Activated T-cell treated with anti-CD3 and anti-CD28 coated beads, Interleukin-2, amount 50 U/mL, for 72 hours (primary cell): ENCODE data around the gene PTGFRN. TPM values are rescaled to one million over a fixed set of nuclear protein-coding genes. Genes with fewer than 3 reads are reported as not detected.
"Not testable (repeated sequence)": the region's sequence is repeated elsewhere in the genome, so short reads cannot be mapped to it uniquely, and the experiment has no call there.

ENCODE experiments used
- ATAC-seq, 2 donors: fragments of 150-1000 bp; cut with Tn5 transposase; replicated peaks in 1 of 2; 2 replicates each; pipeline ENCODE4 v1.10.0; 2021; ENCODE audit warnings: moderate library complexity in 2 of 2, mild to moderate bottlenecking in 1 of 2
- DNase-seq, 2 donors: peaks; one replicate each; pipeline ENCODE4 v3.0.0; 2021 to 2022; ENCODE audit warnings: mixed read lengths in 1 of 2
- H3K27ac Mint-ChIP-seq: one replicate; pipeline ENCODE4 v1.8.0; 2022; ENCODE audit warnings: mild to moderate bottlenecking, moderate library complexity, mixed read lengths
- H3K27me3 Mint-ChIP-seq: one replicate; pipeline ENCODE4 v1.8.0; 2022; ENCODE audit warnings: low read depth, mixed read lengths
- H3K36me3 Mint-ChIP-seq, 2 donors: one replicate each; pipeline ENCODE4 v1.8.0; 2022; ENCODE audit warnings: mixed read lengths in 2 of 2, mild to moderate bottlenecking in 1 of 2; ENCODE audit not compliant: insufficient read depth in 2 of 2
- H3K4me1 Mint-ChIP-seq: one replicate; pipeline ENCODE4 v1.8.0; 2022; ENCODE audit warnings: low read depth, mixed read lengths
- H3K4me3 Mint-ChIP-seq, 2 donors: one replicate each; pipeline ENCODE4 v1.8.0; 2022; ENCODE audit warnings: mild to moderate bottlenecking in 2 of 2, mixed read lengths in 2 of 2, moderate library complexity in 2 of 2
- H3K9me3 Mint-ChIP-seq, 2 donors: one replicate each; pipeline ENCODE4 v1.8.0; 2022; ENCODE audit warnings: mixed read lengths in 2 of 2
- total RNA-seq, 2 donors: library from RNA; stranded (reverse); gene quantifications; one replicate each; pipeline ENCODE4 v1.2.3, GENCODE V29; 2022

PTGFRN gene
- total RNA-seq, 2 donors from 2014 or later: 14.0 to 14.8 TPM

- Mint-ChIP-seq H3K27ac (no peak overlapping the region), H3K4me3 (no peak overlapping the region), H3K9me3 (no peaks in the 10 kb centered on the region), H3K27me3 (no peaks in the 10 kb centered on the region), H3K4me1 (peaks cover 26% of the 10 kb centered on the region), H3K36me3 (peaks cover 0 to 2% of the 10 kb centered on the region in 2 donors)
- DNase-seq (no peak), ATAC-seq (no peak)
These were observed 20.4 kb downstream of the PTGFRN start for GRCh38 chr1:116929961-116930592.

GRCh38 chr1:116931016-116931918, 21.6 kb downstream of the PTGFRN start:
- Mint-ChIP-seq H3K9me3 (no peaks in the 10 kb centered on the region), H3K4me3 (peak overlapping the region; percentile 27 to 35), H3K27me3 (no peaks in the 10 kb centered on the region), H3K36me3 (peaks cover 0 to 2% of the 10 kb centered on the region in 2 donors), H3K27ac (no peak overlapping the region), H3K4me1 (peaks cover 28% of the 10 kb centered on the region)
- DNase-seq (no peak), ATAC-seq (peak; percentile 91 to 95)

GRCh38 chr1:116933606-116934515, 24.1 kb downstream of the PTGFRN start:
- Mint-ChIP-seq H3K4me3 (peak overlapping the region; percentile 0 to 70), H3K4me1 (peaks cover 28% of the 10 kb centered on the region), H3K27ac (peak overlapping the region; percentile 74), H3K36me3 (peaks cover 0 to 2% of the 10 kb centered on the region in 2 donors), H3K27me3 (no peaks in the 10 kb centered on the region), H3K9me3 (no peaks in the 10 kb centered on the region)
- peak; percentile 42 to 70 for ATAC-seq
- no peak for DNase-seq

- DNase-seq (no peak), ATAC-seq (no peak)
These were observed 25.0 kb downstream of the PTGFRN start for GRCh38 chr1:116934586-116935207.

GRCh38 chr1:116938216-116938615, 28.5 kb downstream of the PTGFRN start:
- H3K27ac Mint-ChIP-seq: no peak overlapping the region
- H3K36me3 Mint-ChIP-seq: peaks cover 0 to 2% of the 10 kb centered on the region in 2 donors
- H3K9me3 Mint-ChIP-seq: no peaks in the 10 kb centered on the region
- no peak overlapping the region for H3K4me3 Mint-ChIP-seq
- ATAC-seq: no peak
- no peaks in the 10 kb centered on the region for H3K27me3 Mint-ChIP-seq
- peaks cover 34% of the 10 kb centered on the region for H3K4me1 Mint-ChIP-seq
- DNase-seq: no peak

More at GRCh38 chr1:116934586-116935207, 25.0 kb downstream of the PTGFRN start:
- peaks cover 0 to 2% of the 10 kb centered on the region in 2 donors for H3K36me3 Mint-ChIP-seq
- no peaks in the 10 kb centered on the region for H3K27me3 Mint-ChIP-seq
- peaks cover 28% of the 10 kb centered on the region for H3K4me1 Mint-ChIP-seq
- H3K4me3 Mint-ChIP-seq: peak overlapping the region; percentile 35 to 71
- H3K27ac Mint-ChIP-seq: peak overlapping the region; percentile 86
- no peaks in the 10 kb centered on the region for H3K9me3 Mint-ChIP-seq

- DNase-seq, H3K27ac Mint-ChIP-seq, H3K36me3 Mint-ChIP-seq, H3K9me3 Mint-ChIP-seq, ATAC-seq, H3K4me3 Mint-ChIP-seq, H3K27me3 Mint-ChIP-seq: not testable (repeated sequence)
- H3K4me1 Mint-ChIP-seq: peaks cover 28% of the 10 kb centered on the region
These were observed 30.2 kb downstream of the PTGFRN start for GRCh38 chr1:116939780-116940543.

GRCh38 chr1:116940814-116941599, 31.3 kb downstream of the PTGFRN start:
- ATAC-seq: no peak
- no peaks in the 10 kb centered on the region for H3K27me3 Mint-ChIP-seq
- no peak overlapping the region for H3K27ac Mint-ChIP-seq
- H3K9me3 Mint-ChIP-seq: no peaks in the 10 kb centered on the region
- no peak overlapping the region for H3K4me3 Mint-ChIP-seq
- no peak for DNase-seq
- H3K36me3 Mint-ChIP-seq: no peaks in the 10 kb centered on the region
- H3K4me1 Mint-ChIP-seq: peaks cover 35% of the 10 kb centered on the region

GRCh38 chr1:116941670-116942069, 32.0 kb downstream of the PTGFRN start:
- Mint-ChIP-seq H3K4me1 (peaks cover 35% of the 10 kb centered on the region), H3K36me3 (no peaks in the 10 kb centered on the region), H3K27me3 (no peaks in the 10 kb centered on the region), H3K27ac (no peak overlapping the region), H3K4me3 (no peak overlapping the region), H3K9me3 (no peaks in the 10 kb centered on the region)
- ATAC-seq (no peak), DNase-seq (no peak)

GRCh38 chr1:116942344-116942743, 32.6 kb downstream of the PTGFRN start:
- Mint-ChIP-seq H3K27ac (peak overlapping the region; percentile 79), H3K4me1 (peaks cover 35% of the 10 kb centered on the region), H3K27me3 (no peaks in the 10 kb centered on the region), H3K4me3 (peak overlapping the region in 1 of 2 donors; percentile 54), H3K36me3 (no peaks in the 10 kb centered on the region), H3K9me3 (no peaks in the 10 kb centered on the region)
- ATAC-seq (peak; percentile 68), DNase-seq (peak in 1 of 2 donors; percentile 13)

- no peaks in the 10 kb centered on the region for H3K27me3 Mint-ChIP-seq
- H3K9me3 Mint-ChIP-seq: no peaks in the 10 kb centered on the region
- H3K4me3 Mint-ChIP-seq: peak overlapping the region; percentile 7 to 24
- peaks cover 35% of the 10 kb centered on the region for H3K4me1 Mint-ChIP-seq
- H3K36me3 Mint-ChIP-seq: no peaks in the 10 kb centered on the region
- no peak overlapping the region for H3K27ac Mint-ChIP-seq
- DNase-seq (peak in 1 of 2 donors; percentile 22), ATAC-seq (peak; percentile 76 to 88)
These were observed 33.7 kb downstream of the PTGFRN start for GRCh38 chr1:116943438-116943837.

- H3K9me3 Mint-ChIP-seq: no peaks in the 10 kb centered on the region
- DNase-seq (no peak), ATAC-seq (no peak)
- no peak overlapping the region for H3K27ac Mint-ChIP-seq
- H3K27me3 Mint-ChIP-seq: no peaks in the 10 kb centered on the region
- peaks cover 35% of the 10 kb centered on the region for H3K4me1 Mint-ChIP-seq
- H3K36me3 Mint-ChIP-seq: no peaks in the 10 kb centered on the region
- no peak overlapping the region for H3K4me3 Mint-ChIP-seq
These were observed 34.9 kb downstream of the PTGFRN start for GRCh38 chr1:116944613-116945012.
